Omental fat pad (tissue), 4 donors: Measurements from ENCODE around the gene AP4E1. TPM values are rescaled to one million over a fixed set of nuclear protein-coding genes. Genes with fewer than 3 reads are reported as not detected.
A peak's percentile ranks its signal among the peaks of the same experiment; 100 is the strongest.
"Not testable (repeated sequence)": the region's sequence is repeated elsewhere in the genome, so short reads cannot be mapped to it uniquely, and the experiment has no call there.

Experiments
- ATAC-seq: fragments of 150-250 bp; one replicate; pipeline ENCODE4 v1.9.1; 2016; ENCODE audit warnings: mild to moderate bottlenecking, moderate library complexity; ENCODE audit not compliant: low FRiP score
- DNase-seq: peaks from one replicate; pipeline ENCODE4 v3.0.0-alpha.2; 2019; ENCODE audit warnings: low spot score
- CTCF ChIP-seq, 3 donors: fragments of 450-650 bp; IDR thresholded peaks; one replicate each; pipeline ENCODE4 v1.5.1; 2016 to 2017; ENCODE audit warnings: antibody characterized with exemption in 3 of 3, mild to moderate bottlenecking in 3 of 3, moderate library complexity in 2 of 3
- total RNA-seq, 4 donors: library from RNA; depleted of rRNA; stranded (reverse); fragments of >200 nt; gene quantifications; one replicate each; pipeline ENCODE4 v1.1.0, GENCODE V29; 2016

AP4E1 gene
- total RNA-seq, 4 donors from 2014 or later = 7.3 to 8.5 (median 7.9) TPM

- no peak for ATAC-seq
- TF ChIP-seq CTCF (IDR thresholded peaks at IDR 0.05) = no peak
- DNase-seq = no peak
Measured at GRCh38 chr15:50906954-50907600, 1.4 kb upstream of the AP4E1 start.

GRCh38 chr15:50907601-50908208, 778 bp upstream of the AP4E1 start:
- no peak for TF ChIP-seq CTCF (IDR thresholded peaks at IDR 0.05)
- peak; percentile 52 for ATAC-seq
- DNase-seq = peak; percentile 28

- no peak for DNase-seq
- no peak for ATAC-seq
Measured at GRCh38 chr15:50909010-50909317, 481 bp downstream of the AP4E1 start.

GRCh38 chr15:50910426-50910795, 1.9 kb downstream of the AP4E1 start:
- peak; percentile 61 for ATAC-seq
- DNase-seq = not testable (repeated sequence)

More at GRCh38 chr15:50909010-50909317, 481 bp downstream of the AP4E1 start:
- TF ChIP-seq CTCF (IDR thresholded peaks at IDR 0.05) = no peak

- TF ChIP-seq CTCF (IDR thresholded peaks at IDR 0.05) = no peak
- no peak for ATAC-seq
- no peak for DNase-seq
Measured at GRCh38 chr15:50911001-50911400, 2.5 kb downstream of the AP4E1 start.

- DNase-seq (no peak), ATAC-seq (no peak)
Measured at GRCh38 chr15:50911621-50912020, 3.1 kb downstream of the AP4E1 start.

GRCh38 chr15:50916400-50916799, 7.9 kb downstream of the AP4E1 start:
- no peak for DNase-seq
- no peak for TF ChIP-seq CTCF (IDR thresholded peaks at IDR 0.05)
- ATAC-seq = no peak

More at GRCh38 chr15:50911621-50912020, 3.1 kb downstream of the AP4E1 start:
- TF ChIP-seq CTCF (IDR thresholded peaks at IDR 0.05) = no peak

- ATAC-seq, DNase-seq: not testable (repeated sequence)
Measured at GRCh38 chr15:50919359-50919758, 10.9 kb downstream of the AP4E1 start.
